ENCODE data around the gene SLC4A4.

DNA sequence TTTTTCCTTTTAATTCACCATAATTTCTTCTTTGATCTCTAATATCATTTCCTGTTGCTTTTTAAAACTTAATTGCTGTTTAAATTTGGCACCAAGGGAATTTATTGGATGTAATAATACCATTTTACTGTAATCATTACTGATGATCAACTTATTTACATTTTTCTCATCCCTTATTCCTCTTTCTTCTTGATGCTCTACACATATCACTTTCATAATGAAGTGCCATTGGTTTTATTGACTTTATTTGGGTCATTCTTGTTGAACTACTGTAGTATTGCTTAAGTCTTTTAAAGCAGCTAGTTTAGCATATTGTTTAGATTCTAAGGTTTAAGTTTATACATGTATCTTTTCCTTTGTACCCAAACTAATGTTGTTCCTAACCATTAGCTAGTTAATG is 130.7 kb downstream of the SLC4A4 start:
- TF ChIP-seq PAX5 (IDR thresholded peaks at IDR 0.05; ENCODE audit: borderline replicate concordance, low read depth, low read length): no peak
- TF ChIP-seq MYC (IDR thresholded peaks at IDR 0.05; ENCODE audit: insufficient read depth, insufficient read length, insufficient replicate concordance, low read length, severe bottlenecking): no peak
- TF ChIP-seq, protein P1, sequence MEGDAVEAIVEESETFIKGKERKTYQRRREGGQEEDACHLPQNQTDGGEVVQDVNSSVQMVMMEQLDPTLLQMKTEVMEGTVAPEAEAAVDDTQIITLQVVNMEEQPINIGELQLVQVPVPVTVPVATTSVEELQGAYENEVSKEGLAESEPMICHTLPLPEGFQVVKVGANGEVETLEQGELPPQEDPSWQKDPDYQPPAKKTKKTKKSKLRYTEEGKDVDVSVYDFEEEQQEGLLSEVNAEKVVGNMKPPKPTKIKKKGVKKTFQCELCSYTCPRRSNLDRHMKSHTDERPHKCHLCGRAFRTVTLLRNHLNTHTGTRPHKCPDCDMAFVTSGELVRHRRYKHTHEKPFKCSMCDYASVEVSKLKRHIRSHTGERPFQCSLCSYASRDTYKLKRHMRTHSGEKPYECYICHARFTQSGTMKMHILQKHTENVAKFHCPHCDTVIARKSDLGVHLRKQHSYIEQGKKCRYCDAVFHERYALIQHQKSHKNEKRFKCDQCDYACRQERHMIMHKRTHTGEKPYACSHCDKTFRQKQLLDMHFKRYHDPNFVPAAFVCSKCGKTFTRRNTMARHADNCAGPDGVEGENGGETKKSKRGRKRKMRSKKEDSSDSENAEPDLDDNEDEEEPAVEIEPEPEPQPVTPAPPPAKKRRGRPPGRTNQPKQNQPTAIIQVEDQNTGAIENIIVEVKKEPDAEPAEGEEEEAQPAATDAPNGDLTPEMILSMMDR (IDR thresholded peaks at IDR 0.05 in 2 of 3, conservative IDR thresholded peaks at IDR 0.05 in 1 of 3; ENCODE audit: control insufficient read depth in 2 of 3, extremely low read depth in 1 of 3, insufficient read depth in 1 of 3, low read depth in 3 of 3, low read length in 3 of 3): no peak
- no peak for TF ChIP-seq POLR2AphosphoS5 (IDR thresholded peaks at IDR 0.05; ENCODE audit: low read length)
- no peak for TF ChIP-seq SIN3A (IDR thresholded peaks at IDR 0.05; ENCODE audit: low read depth, low read length)
- no peak for TF ChIP-seq KAT2A (conservative IDR thresholded peaks at IDR 0.05; ENCODE audit: control insufficient read depth, low read depth, low read length)
- no peak for TF ChIP-seq MTA3 (IDR thresholded peaks at IDR 0.05; ENCODE audit: borderline replicate concordance, low read length)
- TF ChIP-seq, protein P2, sequence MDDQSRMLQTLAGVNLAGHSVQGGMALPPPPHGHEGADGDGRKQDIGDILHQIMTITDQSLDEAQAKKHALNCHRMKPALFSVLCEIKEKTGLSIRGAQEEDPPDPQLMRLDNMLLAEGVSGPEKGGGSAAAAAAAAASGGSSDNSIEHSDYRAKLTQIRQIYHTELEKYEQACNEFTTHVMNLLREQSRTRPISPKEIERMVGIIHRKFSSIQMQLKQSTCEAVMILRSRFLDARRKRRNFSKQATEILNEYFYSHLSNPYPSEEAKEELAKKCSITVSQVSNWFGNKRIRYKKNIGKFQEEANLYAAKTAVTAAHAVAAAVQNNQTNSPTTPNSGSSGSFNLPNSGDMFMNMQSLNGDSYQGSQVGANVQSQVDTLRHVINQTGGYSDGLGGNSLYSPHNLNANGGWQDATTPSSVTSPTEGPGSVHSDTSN (IDR thresholded peaks at IDR 0.05; ENCODE audit: insufficient replicate concordance, low read depth, low read length): no peak
- TF ChIP-seq, protein P3, sequence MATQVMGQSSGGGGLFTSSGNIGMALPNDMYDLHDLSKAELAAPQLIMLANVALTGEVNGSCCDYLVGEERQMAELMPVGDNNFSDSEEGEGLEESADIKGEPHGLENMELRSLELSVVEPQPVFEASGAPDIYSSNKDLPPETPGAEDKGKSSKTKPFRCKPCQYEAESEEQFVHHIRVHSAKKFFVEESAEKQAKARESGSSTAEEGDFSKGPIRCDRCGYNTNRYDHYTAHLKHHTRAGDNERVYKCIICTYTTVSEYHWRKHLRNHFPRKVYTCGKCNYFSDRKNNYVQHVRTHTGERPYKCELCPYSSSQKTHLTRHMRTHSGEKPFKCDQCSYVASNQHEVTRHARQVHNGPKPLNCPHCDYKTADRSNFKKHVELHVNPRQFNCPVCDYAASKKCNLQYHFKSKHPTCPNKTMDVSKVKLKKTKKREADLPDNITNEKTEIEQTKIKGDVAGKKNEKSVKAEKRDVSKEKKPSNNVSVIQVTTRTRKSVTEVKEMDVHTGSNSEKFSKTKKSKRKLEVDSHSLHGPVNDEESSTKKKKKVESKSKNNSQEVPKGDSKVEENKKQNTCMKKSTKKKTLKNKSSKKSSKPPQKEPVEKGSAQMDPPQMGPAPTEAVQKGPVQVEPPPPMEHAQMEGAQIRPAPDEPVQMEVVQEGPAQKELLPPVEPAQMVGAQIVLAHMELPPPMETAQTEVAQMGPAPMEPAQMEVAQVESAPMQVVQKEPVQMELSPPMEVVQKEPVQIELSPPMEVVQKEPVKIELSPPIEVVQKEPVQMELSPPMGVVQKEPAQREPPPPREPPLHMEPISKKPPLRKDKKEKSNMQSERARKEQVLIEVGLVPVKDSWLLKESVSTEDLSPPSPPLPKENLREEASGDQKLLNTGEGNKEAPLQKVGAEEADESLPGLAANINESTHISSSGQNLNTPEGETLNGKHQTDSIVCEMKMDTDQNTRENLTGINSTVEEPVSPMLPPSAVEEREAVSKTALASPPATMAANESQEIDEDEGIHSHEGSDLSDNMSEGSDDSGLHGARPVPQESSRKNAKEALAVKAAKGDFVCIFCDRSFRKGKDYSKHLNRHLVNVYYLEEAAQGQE (IDR thresholded peaks at IDR 0.05; ENCODE audit: low read depth, low read length): no peak
- no peak for TF ChIP-seq SMAD1 (IDR thresholded peaks at IDR 0.05; ENCODE audit: low read depth, partially characterized antibody)
- TF ChIP-seq HDAC2 (IDR thresholded peaks at IDR 0.05): no peak
- no peak for TF ChIP-seq EZH2 (IDR thresholded peaks at IDR 0.05; ENCODE audit: borderline replicate concordance, control insufficient read depth, low read depth, low read length)

All from GM12878 (cell line).